IMR-90 (cell line): ENCODE measurements around the gene FRMPD4. TPM values are rescaled to one million over a fixed set of nuclear protein-coding genes. Genes with fewer than 3 reads are reported as not detected.

Experiments
- ATAC-seq: fragments of 200-7000 bp; cut with Tn5 transposase; 2 replicates; pipeline ENCODE4 v1.9.1; 2020; ENCODE audit warnings: low read depth, mild to moderate bottlenecking, moderate library complexity
- BruUV-seq: library from RNA; stranded (reverse); fragments of 400-500 nt; replicated peaks from 2 replicates; lab custom pipeline; 2021; lab: Mats Ljungman, UMichigan
- CTCF ChIA-PET: fragments of 300-600 bp; formaldehyde crosslinking; extraction: SDS; loops from one replicate; lab custom pipeline; 2021; ENCODE audit warnings: antibody characterized with exemption; lab: Yijun Ruan, JAX
- POLR2A ChIA-PET: fragments of 300-600 bp; sonication (Branson Sonifier 250); formaldehyde crosslinking; loops from one replicate; lab custom pipeline; 2022; ENCODE audit warnings: antibody characterized with exemption; ENCODE audit not compliant: unreplicated experiment; lab: Charles Lee
- DNase-seq: peaks from one replicate; pipeline ENCODE4 v3.0.0; 2013
- H2AFZ ChIP-seq: replicated peaks from 2 replicates; pipeline ENCODE3; 2013; ENCODE audit warnings: low read length, mild to moderate bottlenecking; ENCODE audit not compliant: poor library complexity
- H2AK5ac ChIP-seq: 2 replicates; pipeline ENCODE4 v1.6.1; 2013; ENCODE audit warnings: low read depth, low read length, inconsistent platforms
- H2AK9ac ChIP-seq: replicated peaks from 2 replicates; pipeline ENCODE3; 2013; ENCODE audit warnings: mild to moderate bottlenecking, low read depth, low read length, moderate library complexity; ENCODE audit not compliant: poor library complexity
- H2BK120ac ChIP-seq: 2 replicates; pipeline ENCODE4 v1.6.1; 2013; ENCODE audit warnings: low read depth, low read length, inconsistent platforms
- H2BK15ac ChIP-seq: 3 replicates; pipeline ENCODE4 v1.6.1; 2013; ENCODE audit warnings: low read depth, low read length, inconsistent platforms
- H2BK20ac ChIP-seq: 2 replicates; pipeline ENCODE4 v1.6.1; 2013; ENCODE audit warnings: low read depth, mild to moderate bottlenecking, inconsistent platforms, low read length, moderate library complexity
- H2BK5ac ChIP-seq: 2 replicates; pipeline ENCODE4 v1.6.1; 2013; ENCODE audit warnings: mild to moderate bottlenecking, low read depth, low read length, inconsistent platforms; ENCODE audit not compliant: poor library complexity, severe bottlenecking
- H3K14ac ChIP-seq: replicated peaks from 2 replicates; pipeline ENCODE4 v1.6.1; 2013; ENCODE audit warnings: low read depth, low read length, inconsistent platforms
- H3K18ac ChIP-seq: 2 replicates; pipeline ENCODE4 v1.6.1; 2013; ENCODE audit warnings: low read depth, low read length, control low read depth
- H3K23ac ChIP-seq: 2 replicates; pipeline ENCODE4 v1.6.1; 2013; ENCODE audit warnings: low read depth, low read length, inconsistent platforms
- H3K27ac ChIP-seq: 2 replicates; pipeline ENCODE4 v1.5.1; 2013; ENCODE audit warnings: mild to moderate bottlenecking, control low read depth, low read length; ENCODE audit not compliant: insufficient read depth
- H3K27me3 ChIP-seq: 2 replicates; pipeline ENCODE4 v1.6.1; 2013; ENCODE audit warnings: low read length; ENCODE audit not compliant: control insufficient read depth, insufficient read depth
- H3K36me3 ChIP-seq: 2 replicates; pipeline ENCODE4 v1.6.1; 2013; ENCODE audit warnings: low read length, mixed read lengths; ENCODE audit not compliant: control insufficient read depth, insufficient read depth
- H3K4ac ChIP-seq: 2 replicates; pipeline ENCODE4 v1.6.1; 2013; ENCODE audit warnings: low read depth, low read length, inconsistent platforms
- H3K4me1 ChIP-seq: 2 replicates; pipeline ENCODE4 v1.6.1; 2013; ENCODE audit warnings: low read length, mixed read lengths; ENCODE audit not compliant: control insufficient read depth, insufficient read depth
- H3K4me2 ChIP-seq: 2 replicates; pipeline ENCODE4 v1.6.1; 2013; ENCODE audit warnings: low read depth, mild to moderate bottlenecking, control low read depth, low read length, moderate library complexity
- H3K4me3 ChIP-seq: 2 replicates; pipeline ENCODE4 v1.5.1; 2013; ENCODE audit warnings: low read depth, mild to moderate bottlenecking, control low read depth, low read length, moderate library complexity; ENCODE audit not compliant: insufficient read depth
- H3K56ac ChIP-seq: 2 replicates; pipeline ENCODE4 v1.6.1; 2013; ENCODE audit warnings: low read length, inconsistent platforms; ENCODE audit not compliant: insufficient read depth; ENCODE audit errors: extremely low read depth
- H3K79me1 ChIP-seq, 2 experiments: 2 replicates each; pipeline ENCODE4 v1.6.1; 2013; ENCODE audit warnings: low read length in 2 of 2, inconsistent platforms in 1 of 2, low read depth in 1 of 2
- H3K9ac ChIP-seq: 2 replicates; pipeline ENCODE4 v1.6.1; 2013; ENCODE audit warnings: low read depth, low read length, control low read depth
- H3K9me1 ChIP-seq: 2 replicates; pipeline ENCODE4 v1.6.1; 2013; ENCODE audit warnings: low read length, inconsistent platforms; ENCODE audit not compliant: insufficient read depth
- H3K9me3 ChIP-seq: 2 replicates; pipeline ENCODE4 v1.6.1; 2013; ENCODE audit warnings: low read length; ENCODE audit not compliant: control insufficient read depth, insufficient read depth
- H4K20me1 ChIP-seq: 2 replicates; pipeline ENCODE4 v1.6.1; 2013; ENCODE audit warnings: low read length, inconsistent platforms; ENCODE audit not compliant: insufficient read depth
- H4K5ac ChIP-seq: 2 replicates; pipeline ENCODE4 v1.6.1; 2013; ENCODE audit warnings: mild to moderate bottlenecking, low read depth, low read length, control low read depth
- H4K8ac ChIP-seq, 2 experiments: 2 replicates each; pipeline ENCODE4 v1.6.1; 2013; ENCODE audit warnings: low read depth in 2 of 2, low read length in 2 of 2, control low read depth in 1 of 2, inconsistent platforms in 1 of 2
- H4K91ac ChIP-seq: 2 replicates; pipeline ENCODE4 v1.6.1; 2013; ENCODE audit warnings: low read depth, low read length, inconsistent platforms; ENCODE audit not compliant: insufficient read depth
- BHLHE40 ChIP-seq: fragments of 150-350 bp; IDR thresholded peaks from 2 replicates; pipeline ENCODE4 v1.6.1; 2016; ENCODE audit warnings: mild to moderate bottlenecking, low read depth, low read length
- CEBPB ChIP-seq: IDR thresholded peaks from 2 replicates; pipeline ENCODE4 v1.6.1; 2012; ENCODE audit warnings: low read depth, low read length, improper control_type of control experiment
- CHD1 ChIP-seq: IDR thresholded peaks from 2 replicates; pipeline ENCODE4 v1.6.1; 2012; ENCODE audit warnings: low read depth, low read length, improper control_type of control experiment
- FOS ChIP-seq: fragments of 150-350 bp; IDR thresholded peaks from 2 replicates; pipeline ENCODE4 v1.6.1; 2016; ENCODE audit warnings: low read depth, low read length
- MXI1 ChIP-seq: IDR thresholded peaks from 2 replicates; pipeline ENCODE4 v1.6.1; 2012; ENCODE audit warnings: low read depth, mild to moderate bottlenecking, low read length, moderate library complexity, borderline replicate concordance
- NFE2L2 ChIP-seq: fragments of 150-350 bp; IDR thresholded peaks from 2 replicates; pipeline ENCODE4 v1.6.1; 2016; ENCODE audit warnings: low read depth, mild to moderate bottlenecking, low read length
- POLR2A ChIP-seq: IDR thresholded peaks from 2 replicates; pipeline ENCODE4 v1.6.1; 2012; ENCODE audit warnings: mild to moderate bottlenecking, low read depth, low read length
- RCOR1 ChIP-seq: IDR thresholded peaks from 2 replicates; pipeline ENCODE4 v1.6.1; 2012; ENCODE audit warnings: mild to moderate bottlenecking, low read length, improper control_type of control experiment; ENCODE audit not compliant: insufficient replicate concordance
- RFX5 ChIP-seq: IDR thresholded peaks from 2 replicates; pipeline ENCODE4 v1.8.0; 2012; ENCODE audit warnings: low read depth, mild to moderate bottlenecking, low read length, moderate library complexity
- SMC3 ChIP-seq: fragments of 150-350 bp; IDR thresholded peaks from 2 replicates; pipeline ENCODE4 v1.6.1; 2016; ENCODE audit warnings: low read depth, mild to moderate bottlenecking, antibody characterized with exemption, low read length, moderate library complexity
- WGBS, 2 experiments: methylation state at CpG; one replicate each; pipeline versions ENCODE4 v1.1.5 to v1.1.7; 2013; ENCODE audit warnings: missing lambda C conversion rate in 2 of 2; ENCODE audit not compliant: insufficient read length in 1 of 2; ENCODE audit errors: extremely low coverage in 2 of 2; 5-methylcytosine and 5-hydroxymethylcytosine counted together
- dilution Hi-C: fragments of 300-500 bp; cut with HindIII; formaldehyde crosslinking; loops from one replicate; pipeline ENCODE4 v1.14.3; 2018; ENCODE audit warnings: low sequenced_read_pairs; ENCODE audit not compliant: unreplicated experiment
- in situ Hi-C: fragments of 300-500 bp; cut with MboI; formaldehyde crosslinking; loops from 3 replicates; pipeline ENCODE4 v1.14.3; 2019; ENCODE audit warnings: low sequenced_read_pairs, inconsistent platforms, mixed read lengths
- intact Hi-C: fragments of 100-400 bp; cut with micrococcal nuclease; formaldehyde crosslinking; loops from 2 replicates; pipeline ENCODE4 v1.10.0; 2022
- polyA plus RNA-seq, 3 experiments: library from polyadenylated mRNA; depleted of rRNA; stranded (reverse); fragments of >200 nt; gene quantifications; 2 replicates each; pipeline ENCODE4 v1.2.3, GENCODE V29; 2012; ENCODE audit warnings: low replicate concordance in 1 of 3
- total RNA-seq: library from RNA; depleted of rRNA; stranded (reverse); fragments of >200 nt; gene quantifications from 2 replicates; pipeline ENCODE4 v1.2.3, GENCODE V29; 2012
- TF ChIP-seq, protein P1 (sequence below): fragments of 150-350 bp; IDR thresholded peaks from 2 replicates; pipeline ENCODE4 v1.6.1; 2017; ENCODE audit warnings: mild to moderate bottlenecking, antibody characterized with exemption, low read length, low read depth
- TF ChIP-seq, protein P2 (sequence below): fragments of 150-350 bp; IDR thresholded peaks from 2 replicates; pipeline ENCODE4 v1.6.1; 2016; ENCODE audit warnings: low read depth, mild to moderate bottlenecking, low read length, moderate library complexity, borderline replicate concordance
- TF ChIP-seq, protein P3 (sequence below): conservative IDR thresholded peaks from 2 replicates; pipeline ENCODE4 v1.5.1; 2012; ENCODE audit warnings: mild to moderate bottlenecking, low read depth, low read length, improper control_type of control experiment

FRMPD4 gene
- total and polyA plus RNA-seq, 2 of the 4 experiments (the other 2 are of a cell fraction) = 0.53 to 1.1 TPM

DNA sequence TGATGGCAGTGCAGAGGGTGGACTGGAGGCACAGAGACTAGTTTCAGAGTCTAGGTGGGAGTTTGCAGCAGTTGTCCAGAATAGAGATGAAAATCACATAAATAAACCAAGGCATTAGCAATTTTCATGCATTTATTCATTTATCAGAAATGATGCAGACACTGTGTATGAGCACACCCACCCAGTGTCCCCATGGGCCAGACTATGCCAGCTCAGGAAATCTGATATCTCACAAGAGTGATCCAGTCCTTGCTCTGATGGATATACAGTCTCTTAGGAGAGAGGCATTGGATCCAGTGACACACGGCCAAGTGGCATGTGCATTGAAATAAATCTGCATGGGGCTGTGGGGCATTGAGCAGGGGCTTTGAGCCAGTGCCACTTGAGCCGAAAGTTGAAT, 228.2 kb downstream of the FRMPD4 start:
- dilution Hi-C loops = no loop called here
- Histone ChIP-seq H4K5ac (no peak overlapping the region), H4K20me1 (no peaks in the 10 kb centered on the region), H2AK5ac (peak overlapping the region; percentile 16; the same call in 1 of the 2 replicates), H3K9me1 (peaks cover 3% of the 10 kb centered on the region; the same call in 1 of the 2 replicates), H2BK5ac (no peak overlapping the region), H3K27ac (no peak overlapping the region), H3K18ac (no peak overlapping the region; the same call in 1 of the 2 replicates), H3K14ac (no peak overlapping the region), H3K23ac (no peak overlapping the region), H3K9ac (no peak overlapping the region), H4K91ac (0 out of 2 replicates have a peak overlapping the region, but pooled peaks have one; percentile 43), H2BK20ac (no peak overlapping the region), H3K4me1 (peaks cover 6% of the 10 kb centered on the region), H3K4me3 (no peak overlapping the region), H3K27me3 (no peaks in the 10 kb centered on the region), H2BK120ac (peak overlapping the region; percentile 68), H3K4me2 (no peak overlapping the region), H2AK9ac (no peak overlapping the region), H3K79me1 (peaks cover 0 to 9% of the 10 kb centered on the region in 2 experiments; a peak in 2 of 4 replicates), H2AFZ (no peak overlapping the region), H3K36me3 (no peaks in the 10 kb centered on the region), H4K8ac (no peak overlapping the region), H3K56ac (no peak overlapping the region), H3K4ac (0 out of 2 replicates have a peak overlapping the region, but pooled peaks have one; percentile 9), H3K9me3 (no peaks in the 10 kb centered on the region), H2BK15ac (no peak overlapping the region; the same call in 2 of the 3 replicates)
- intact Hi-C loops = no loop called here
- in situ Hi-C loops = no loop called here
- WGBS, 2 experiments = 100% methylated on average over 1 of the region's 2 CpGs; no CpG with 5 or more reads in 1 of the 2 experiments
- no peak for ATAC-seq
- BruUV-seq = no TSS peak
- DNase-seq = no peak
- TF ChIP-seq MXI1 = no peak
- TF ChIP-seq CEBPB = no peak
- TF ChIP-seq FOS = no peak
- TF ChIP-seq CHD1 = no peak
- TF ChIP-seq, protein P1, sequence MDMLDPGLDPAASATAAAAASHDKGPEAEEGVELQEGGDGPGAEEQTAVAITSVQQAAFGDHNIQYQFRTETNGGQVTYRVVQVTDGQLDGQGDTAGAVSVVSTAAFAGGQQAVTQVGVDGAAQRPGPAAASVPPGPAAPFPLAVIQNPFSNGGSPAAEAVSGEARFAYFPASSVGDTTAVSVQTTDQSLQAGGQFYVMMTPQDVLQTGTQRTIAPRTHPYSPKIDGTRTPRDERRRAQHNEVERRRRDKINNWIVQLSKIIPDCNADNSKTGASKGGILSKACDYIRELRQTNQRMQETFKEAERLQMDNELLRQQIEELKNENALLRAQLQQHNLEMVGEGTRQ = no peak
- TF ChIP-seq, protein P2, sequence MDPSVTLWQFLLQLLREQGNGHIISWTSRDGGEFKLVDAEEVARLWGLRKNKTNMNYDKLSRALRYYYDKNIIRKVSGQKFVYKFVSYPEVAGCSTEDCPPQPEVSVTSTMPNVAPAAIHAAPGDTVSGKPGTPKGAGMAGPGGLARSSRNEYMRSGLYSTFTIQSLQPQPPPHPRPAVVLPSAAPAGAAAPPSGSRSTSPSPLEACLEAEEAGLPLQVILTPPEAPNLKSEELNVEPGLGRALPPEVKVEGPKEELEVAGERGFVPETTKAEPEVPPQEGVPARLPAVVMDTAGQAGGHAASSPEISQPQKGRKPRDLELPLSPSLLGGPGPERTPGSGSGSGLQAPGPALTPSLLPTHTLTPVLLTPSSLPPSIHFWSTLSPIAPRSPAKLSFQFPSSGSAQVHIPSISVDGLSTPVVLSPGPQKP = no peak
- TF ChIP-seq BHLHE40 = no peak
- no peak for TF ChIP-seq RFX5
- TF ChIP-seq SMC3 = no peak
- no peak for TF ChIP-seq NFE2L2
- TF ChIP-seq, protein P3, sequence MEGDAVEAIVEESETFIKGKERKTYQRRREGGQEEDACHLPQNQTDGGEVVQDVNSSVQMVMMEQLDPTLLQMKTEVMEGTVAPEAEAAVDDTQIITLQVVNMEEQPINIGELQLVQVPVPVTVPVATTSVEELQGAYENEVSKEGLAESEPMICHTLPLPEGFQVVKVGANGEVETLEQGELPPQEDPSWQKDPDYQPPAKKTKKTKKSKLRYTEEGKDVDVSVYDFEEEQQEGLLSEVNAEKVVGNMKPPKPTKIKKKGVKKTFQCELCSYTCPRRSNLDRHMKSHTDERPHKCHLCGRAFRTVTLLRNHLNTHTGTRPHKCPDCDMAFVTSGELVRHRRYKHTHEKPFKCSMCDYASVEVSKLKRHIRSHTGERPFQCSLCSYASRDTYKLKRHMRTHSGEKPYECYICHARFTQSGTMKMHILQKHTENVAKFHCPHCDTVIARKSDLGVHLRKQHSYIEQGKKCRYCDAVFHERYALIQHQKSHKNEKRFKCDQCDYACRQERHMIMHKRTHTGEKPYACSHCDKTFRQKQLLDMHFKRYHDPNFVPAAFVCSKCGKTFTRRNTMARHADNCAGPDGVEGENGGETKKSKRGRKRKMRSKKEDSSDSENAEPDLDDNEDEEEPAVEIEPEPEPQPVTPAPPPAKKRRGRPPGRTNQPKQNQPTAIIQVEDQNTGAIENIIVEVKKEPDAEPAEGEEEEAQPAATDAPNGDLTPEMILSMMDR = no peak
- no peak for TF ChIP-seq RCOR1
- no peak for TF ChIP-seq POLR2A
- ChIA-PET CTCF (interaction anchor here (0.6 kb wide), 1 partner anchor 1644 kb away, joined by 3 read pairs; no protein-coding TSS in a partner anchor), POLR2A (no interaction called here)
